Esophagus squamous epithelium (tissue), 5 donors: Measurements from ENCODE around the gene FAM98B. TPM values are rescaled to one million over a fixed set of nuclear protein-coding genes. Genes with fewer than 3 reads are reported as not detected.

Source experiments
- DNase-seq: peaks from one replicate; lab custom pipeline; 2025; lab: John Stamatoyannopoulos, UW
- H3K27ac ChIP-seq, 4 donors: fragments of 200-600 bp; sonication (generic); one replicate each; pipeline ENCODE4 v1.5.1; 2016 to 2019; ENCODE audit warnings: mild to moderate bottlenecking in 1 of 4
- H3K27me3 ChIP-seq, 4 donors: fragments of 200-600 bp; sonication (generic); 1 replicate in 3 of 4; 2 replicates in 1 of 4; pipeline versions ENCODE4 v1.5.1 to v1.6.0; 2017 to 2021; ENCODE audit warnings: antibody characterized with exemption in 1 of 4
- H3K36me3 ChIP-seq, 3 donors: fragments of 200-600 bp; sonication (generic); one replicate each; pipeline ENCODE4 v1.5.1; 2016 to 2019
- H3K4me1 ChIP-seq, 3 donors: fragments of 200-600 bp; sonication (generic); one replicate each; pipeline ENCODE4 v1.5.1; 2017 to 2019
- H3K4me3 ChIP-seq, 4 donors: fragments of 200-600 bp; sonication (generic); 1 replicate in 3 of 4; 2 replicates in 1 of 4; pipeline ENCODE4 v1.5.1; 2016 to 2019; ENCODE audit warnings: mild to moderate bottlenecking in 2 of 4, moderate library complexity in 1 of 4
- H3K9me3 ChIP-seq, 3 donors: fragments of 200-600 bp; sonication (generic); one replicate each; pipeline ENCODE4 v1.5.1; 2016 to 2019
- CTCF ChIP-seq, 6 experiments: fragments of 450-650 bp in 4 of 6; fragments of 200-600 bp in 2 of 6; sonication (generic) in 2 of 6; IDR thresholded peaks; one replicate each; pipeline ENCODE4 v1.5.1; 2016 to 2019; ENCODE audit warnings: antibody characterized with exemption in 6 of 6, mild to moderate bottlenecking in 4 of 6, moderate library complexity in 4 of 6
- POLR2A ChIP-seq, 4 donors: fragments of 450-650 bp; IDR thresholded peaks; one replicate each; pipeline ENCODE4 v1.6.1; 2017; ENCODE audit warnings: antibody characterized with exemption in 4 of 4, mild to moderate bottlenecking in 4 of 4, moderate library complexity in 3 of 4
- WGBS, 2 donors: methylation state at CpG; one replicate each; pipeline ENCODE4 v1.1.5; 2018; 5-methylcytosine and 5-hydroxymethylcytosine counted together
- intact Hi-C: fragments of 100-400 bp; cut with DNase I; formaldehyde crosslinking; loops from one replicate; pipeline ENCODE4 v1.15.0; 2022
- total RNA-seq, 4 donors: library from RNA; depleted of rRNA; stranded (reverse); fragments of >200 nt; gene quantifications; one replicate each; pipeline ENCODE4 v1.1.0, GENCODE V29; 2016
- donor health status: DM: yes; HTN: yes; CAD: no.

Gene FAM98B
- total RNA-seq, 4 donors from 2014 or later = 5.6 to 10.9 (median 7.1) TPM

GRCh38 chr15:38471974-38472373 is 18.0 kb downstream of the FAM98B start:
- intact Hi-C loops = no loop called here
- Histone ChIP-seq H3K9me3 (no peaks in the 10 kb centered on the region), H3K27ac (no peak overlapping the region), H3K4me1 (no peaks in the 10 kb centered on the region), H3K36me3 (peaks cover 0 to 61% (median 9%) of the 10 kb centered on the region in 3 donors), H3K27me3 (no peaks in the 10 kb centered on the region), H3K4me3 (no peak overlapping the region)
- WGBS, 2 donors = 82 to 86% methylated on average over 2 of the region's 2 CpGs
- DNase-seq = no peak
- TF ChIP-seq POLR2A (IDR thresholded peaks at IDR 0.05) (no peak), CTCF (IDR thresholded peaks at IDR 0.05) (no peak)

- intact Hi-C loops = no loop called here
- 42 to 57% methylated on average over 4 of the region's 4 CpGs for WGBS, 2 donors
These were observed 20.3 kb downstream of the FAM98B start for GRCh38 chr15:38474155-38474757.

GRCh38 chr15:38475361-38475760 is 21.4 kb downstream of the FAM98B start:
- Histone ChIP-seq H3K4me1 (no peaks in the 10 kb centered on the region), H3K36me3 (peaks cover 0 to 76% (median 11%) of the 10 kb centered on the region in 3 donors), H3K27me3 (no peaks in the 10 kb centered on the region), H3K9me3 (no peaks in the 10 kb centered on the region), H3K27ac (no peak overlapping the region), H3K4me3 (no peak overlapping the region)
- intact Hi-C loops = no loop called here
- DNase-seq = no peak
- TF ChIP-seq POLR2A (IDR thresholded peaks at IDR 0.05) (no peak), CTCF (IDR thresholded peaks at IDR 0.05) (no peak)
- WGBS, 2 donors = 94 to 97% methylated on average over 2 of the region's 2 CpGs

More at GRCh38 chr15:38474155-38474757, 20.3 kb downstream of the FAM98B start:
- Histone ChIP-seq H3K9me3 (no peaks in the 10 kb centered on the region), H3K4me3 (no peak overlapping the region), H3K4me1 (no peaks in the 10 kb centered on the region), H3K27me3 (no peaks in the 10 kb centered on the region), H3K36me3 (peaks cover 0 to 78% (median 11%) of the 10 kb centered on the region in 3 donors), H3K27ac (no peak overlapping the region)
- TF ChIP-seq POLR2A (IDR thresholded peaks at IDR 0.05) = no peak
- peak; percentile 44 to 84 (median 73) for TF ChIP-seq CTCF (IDR thresholded peaks at IDR 0.05)
- DNase-seq = no peak

- Histone ChIP-seq H3K4me3 (no peak overlapping the region), H3K27ac (no peak overlapping the region), H3K36me3 (peaks cover 0 to 71% (median 11%) of the 10 kb centered on the region in 3 donors), H3K27me3 (no peaks in the 10 kb centered on the region), H3K9me3 (no peaks in the 10 kb centered on the region), H3K4me1 (no peaks in the 10 kb centered on the region)
- intact Hi-C loops = no loop called here
- TF ChIP-seq CTCF (IDR thresholded peaks at IDR 0.05) = no peak
- no peak for TF ChIP-seq POLR2A (IDR thresholded peaks at IDR 0.05)
- 93 to 97% methylated on average over 1 of the region's 1 CpG for WGBS, 2 donors
- DNase-seq = no peak
These were observed 22.2 kb downstream of the FAM98B start for GRCh38 chr15:38476120-38476519.

- intact Hi-C loops = no loop called here
- 85 to 92% methylated on average over 4 of the region's 4 CpGs for WGBS, 2 donors
These were observed 23.7 kb downstream of the FAM98B start for GRCh38 chr15:38477637-38478036.

More at GRCh38 chr15:38477637-38478036, 23.7 kb downstream of the FAM98B start:
- DNase-seq = no peak
- Histone ChIP-seq H3K4me1 (no peaks in the 10 kb centered on the region), H3K4me3 (no peak overlapping the region), H3K27me3 (no peaks in the 10 kb centered on the region), H3K36me3 (peaks cover 0 to 71% (median 11%) of the 10 kb centered on the region in 3 donors), H3K9me3 (no peaks in the 10 kb centered on the region), H3K27ac (no peak overlapping the region)
- TF ChIP-seq CTCF (IDR thresholded peaks at IDR 0.05) (no peak), POLR2A (IDR thresholded peaks at IDR 0.05) (no peak)
